HCT116 (cell line): ENCODE measurements around the gene DHRSX.

Source experiments
- CTCF ChIP-seq, 3 experiments: fragments of 200-600 bp in 1 of 3; sonication (generic) in 1 of 3; IDR thresholded peaks in 2 of 3; conservative IDR thresholded peaks in 1 of 3; 2 replicates each; pipeline ENCODE4 v1.5.1; 2012 to 2017; ENCODE audit warnings: low read depth in 2 of 3, low read length in 2 of 3, antibody characterized with exemption in 1 of 3, borderline replicate concordance in 1 of 3, control low read depth in 1 of 3, mild to moderate bottlenecking in 1 of 3, mixed read lengths in 1 of 3, mixed run types in 1 of 3, moderate library complexity in 1 of 3; ENCODE audit not compliant: insufficient read depth in 1 of 3
- EGR1 ChIP-seq: IDR thresholded peaks from 2 replicates; pipeline ENCODE4 v1.6.1; 2012; ENCODE audit warnings: low read depth
- EZH2 ChIP-seq: fragments of 200-600 bp; sonication (generic); IDR thresholded peaks from 2 replicates; pipeline ENCODE4 v1.6.1; 2017; ENCODE audit warnings: antibody characterized with exemption, mixed run types
- POLR2AphosphoS5 ChIP-seq: IDR thresholded peaks from 2 replicates; pipeline ENCODE4 v1.6.1; 2011; ENCODE audit warnings: mild to moderate bottlenecking, low read depth, low read length, moderate library complexity
- REST ChIP-seq: IDR thresholded peaks from 2 replicates; pipeline ENCODE4 v1.6.1; 2012; ENCODE audit warnings: low read depth
- TCF7L2 ChIP-seq: IDR thresholded peaks from 2 replicates; pipeline ENCODE4 v1.7.0; 2011; ENCODE audit warnings: borderline replicate concordance, inconsistent platforms; ENCODE audit not compliant: insufficient read depth, insufficient read length; ENCODE audit errors: extremely low read depth
- ZNF274 ChIP-seq: fragments of 200-500 bp; sonication (Bioruptor generic); IDR thresholded peaks from 2 replicates; pipeline ENCODE4 v1.6.1; 2014; ENCODE audit warnings: mild to moderate bottlenecking, low read depth, low read length, inconsistent platforms

- TF ChIP-seq EGR1: no peak
- no peak for TF ChIP-seq TCF7L2
- TF ChIP-seq CTCF (IDR thresholded peaks at IDR 0.05 in 2 of 3, conservative IDR thresholded peaks at IDR 0.05 in 1 of 3; ENCODE audit: borderline replicate concordance in 1 of 3, insufficient read depth in 1 of 3, low read depth in 2 of 3, low read length in 2 of 3): no peak
- no peak for TF ChIP-seq EZH2
- TF ChIP-seq POLR2AphosphoS5: no peak
- no peak for TF ChIP-seq ZNF274
- no peak for TF ChIP-seq REST
Observed at GRCh38 chrX:2545144-2545543, 44.4 kb upstream of the DHRSX start.
